Activated T-cell treated with anti-CD3 and anti-CD28 coated beads, Interleukin-2, amount 50 U/mL, for 72 hours (primary cell): ENCODE results near the gene ACD. TPM values are rescaled to one million over a fixed set of nuclear protein-coding genes. Genes with fewer than 3 reads are reported as not detected.
A peak's percentile ranks its signal among the peaks of the same experiment; 100 is the strongest.

Experiments used
- ATAC-seq, 2 donors: fragments of 150-1000 bp; cut with Tn5 transposase; replicated peaks in 1 of 2; 2 replicates each; pipeline ENCODE4 v1.10.0; 2021; ENCODE audit warnings: moderate library complexity in 2 of 2, mild to moderate bottlenecking in 1 of 2
- DNase-seq, 2 donors: peaks; one replicate each; pipeline ENCODE4 v3.0.0; 2021 to 2022; ENCODE audit warnings: mixed read lengths in 1 of 2
- H3K27ac Mint-ChIP-seq: one replicate; pipeline ENCODE4 v1.8.0; 2022; ENCODE audit warnings: mild to moderate bottlenecking, moderate library complexity, mixed read lengths
- H3K27me3 Mint-ChIP-seq: one replicate; pipeline ENCODE4 v1.8.0; 2022; ENCODE audit warnings: low read depth, mixed read lengths
- H3K36me3 Mint-ChIP-seq, 2 donors: one replicate each; pipeline ENCODE4 v1.8.0; 2022; ENCODE audit warnings: mixed read lengths in 2 of 2, mild to moderate bottlenecking in 1 of 2; ENCODE audit not compliant: insufficient read depth in 2 of 2
- H3K4me1 Mint-ChIP-seq: one replicate; pipeline ENCODE4 v1.8.0; 2022; ENCODE audit warnings: low read depth, mixed read lengths
- H3K4me3 Mint-ChIP-seq, 2 donors: one replicate each; pipeline ENCODE4 v1.8.0; 2022; ENCODE audit warnings: mild to moderate bottlenecking in 2 of 2, mixed read lengths in 2 of 2, moderate library complexity in 2 of 2
- H3K9me3 Mint-ChIP-seq, 2 donors: one replicate each; pipeline ENCODE4 v1.8.0; 2022; ENCODE audit warnings: mixed read lengths in 2 of 2
- total RNA-seq, 2 donors: library from RNA; stranded (reverse); gene quantifications; one replicate each; pipeline ENCODE4 v1.2.3, GENCODE V29; 2022

The ACD gene
- total RNA-seq, 2 donors from 2014 or later, result 53.6 to 73.0 TPM

DNA sequence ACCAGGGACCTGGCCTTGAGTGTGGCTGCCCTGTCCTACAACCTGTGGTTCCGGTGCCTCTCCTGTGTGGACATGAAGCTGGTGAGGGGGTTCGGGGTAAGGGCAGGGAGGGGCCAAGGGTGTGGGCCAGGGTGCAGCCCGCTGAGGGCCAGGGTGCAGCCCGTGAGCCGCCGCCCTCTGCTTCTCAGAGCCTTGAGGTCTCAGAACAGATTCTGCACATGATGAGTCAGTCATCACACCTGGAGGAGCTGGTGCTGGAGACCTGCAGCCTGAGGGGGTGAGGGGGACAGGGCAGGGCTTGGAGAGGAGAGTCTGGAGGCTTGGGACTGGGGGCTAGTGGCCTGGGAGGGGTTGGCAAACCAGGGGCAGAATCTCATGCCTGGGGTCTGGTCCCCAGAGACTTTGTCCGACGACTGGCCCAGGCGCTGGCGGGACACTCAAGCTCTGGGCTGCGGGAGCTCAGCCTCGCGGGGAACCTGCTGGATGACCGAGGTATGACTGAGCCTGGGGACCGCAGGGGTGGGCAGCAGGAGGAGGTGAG lies 12.9 kb downstream of the ACD start:
- H3K4me1 Mint-ChIP-seq, result peaks cover 26% of the 10 kb centered on the region
- ATAC-seq (no peak), DNase-seq (no peak)
- no peaks in the 10 kb centered on the region for H3K9me3 Mint-ChIP-seq
- peak overlapping the region in 1 of 2 donors; percentile 71 for H3K4me3 Mint-ChIP-seq
- peaks cover 1 to 12% of the 10 kb centered on the region in 2 donors for H3K36me3 Mint-ChIP-seq
- no peak overlapping the region for H3K27ac Mint-ChIP-seq
- H3K27me3 Mint-ChIP-seq, result no peaks in the 10 kb centered on the region

DNA sequence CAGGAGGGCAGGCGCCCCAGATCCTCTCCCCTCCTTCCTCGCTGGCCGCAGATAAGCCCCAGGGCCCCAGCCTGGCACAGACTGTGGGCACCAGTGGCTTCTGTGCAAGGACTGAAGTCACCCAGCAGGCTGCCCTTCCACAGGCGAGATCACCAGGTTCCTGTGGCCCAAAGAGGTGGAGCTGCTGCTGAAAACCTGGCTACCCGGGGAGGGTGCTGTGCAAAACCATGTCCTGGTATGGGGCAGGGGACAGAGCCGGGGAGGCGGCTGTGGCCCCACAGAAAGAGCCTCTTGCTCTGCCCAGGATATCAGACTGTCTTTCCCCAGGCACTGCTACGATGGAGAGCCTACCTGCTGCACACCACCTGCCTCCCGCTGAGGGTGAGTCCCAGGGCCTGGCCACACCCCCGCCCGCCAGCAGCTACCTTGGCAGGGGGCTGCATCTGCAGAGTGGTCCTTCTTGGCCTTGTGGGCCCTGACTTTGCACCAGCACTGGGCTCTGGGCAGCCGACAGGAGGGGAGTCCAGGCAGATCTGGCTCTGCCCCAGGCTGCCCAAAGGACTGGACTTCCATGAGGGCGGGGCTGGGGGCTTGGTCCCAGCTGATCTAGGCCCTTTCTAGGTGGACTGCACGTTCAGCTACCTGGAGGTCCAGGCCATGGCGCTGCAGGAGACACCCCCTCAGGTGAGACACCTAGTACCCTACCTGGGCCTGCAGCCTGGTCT lies 14.5 kb downstream of the ACD start:
- Mint-ChIP-seq H3K9me3 (no peaks in the 10 kb centered on the region), H3K27ac (peak overlapping the region; percentile 87), H3K27me3 (no peaks in the 10 kb centered on the region), H3K36me3 (peaks cover 0 to 10% of the 10 kb centered on the region in 2 donors), H3K4me1 (peaks cover 26% of the 10 kb centered on the region), H3K4me3 (peak overlapping the region; percentile 89 to 91)
- ATAC-seq (peak in 1 of 2 donors; percentile 1), DNase-seq (peak in 1 of 2 donors; percentile 34)

DNA sequence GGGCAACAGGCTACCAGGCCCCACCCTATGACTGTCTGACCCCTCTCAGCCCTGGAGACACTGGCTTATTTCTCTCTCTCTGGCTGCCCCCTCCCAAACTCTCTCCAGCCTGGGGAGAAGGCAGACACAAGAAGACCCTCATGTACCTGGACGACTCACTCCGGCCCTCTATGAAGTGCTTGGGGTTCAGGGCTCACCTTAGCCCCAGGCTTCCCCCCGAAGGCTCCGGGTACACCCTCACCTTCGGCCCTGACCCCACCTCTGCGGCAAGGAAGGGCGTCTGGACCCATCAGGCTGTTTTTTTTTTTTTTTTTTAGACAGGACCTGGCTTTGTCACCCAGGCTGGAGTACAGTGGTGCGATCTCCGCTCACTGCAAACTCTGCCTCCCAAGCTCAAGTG lies 16.0 kb downstream of the ACD start:
- ATAC-seq, result no peak
- DNase-seq, result no peak
- H3K9me3 Mint-ChIP-seq, result no peaks in the 10 kb centered on the region
- no peaks in the 10 kb centered on the region for H3K27me3 Mint-ChIP-seq
- H3K4me3 Mint-ChIP-seq, result peak overlapping the region; percentile 83 to 86
- H3K27ac Mint-ChIP-seq, result no peak overlapping the region
- peaks cover 20% of the 10 kb centered on the region for H3K4me1 Mint-ChIP-seq
- H3K36me3 Mint-ChIP-seq, result peaks cover 0 to 6% of the 10 kb centered on the region in 2 donors

DNA sequence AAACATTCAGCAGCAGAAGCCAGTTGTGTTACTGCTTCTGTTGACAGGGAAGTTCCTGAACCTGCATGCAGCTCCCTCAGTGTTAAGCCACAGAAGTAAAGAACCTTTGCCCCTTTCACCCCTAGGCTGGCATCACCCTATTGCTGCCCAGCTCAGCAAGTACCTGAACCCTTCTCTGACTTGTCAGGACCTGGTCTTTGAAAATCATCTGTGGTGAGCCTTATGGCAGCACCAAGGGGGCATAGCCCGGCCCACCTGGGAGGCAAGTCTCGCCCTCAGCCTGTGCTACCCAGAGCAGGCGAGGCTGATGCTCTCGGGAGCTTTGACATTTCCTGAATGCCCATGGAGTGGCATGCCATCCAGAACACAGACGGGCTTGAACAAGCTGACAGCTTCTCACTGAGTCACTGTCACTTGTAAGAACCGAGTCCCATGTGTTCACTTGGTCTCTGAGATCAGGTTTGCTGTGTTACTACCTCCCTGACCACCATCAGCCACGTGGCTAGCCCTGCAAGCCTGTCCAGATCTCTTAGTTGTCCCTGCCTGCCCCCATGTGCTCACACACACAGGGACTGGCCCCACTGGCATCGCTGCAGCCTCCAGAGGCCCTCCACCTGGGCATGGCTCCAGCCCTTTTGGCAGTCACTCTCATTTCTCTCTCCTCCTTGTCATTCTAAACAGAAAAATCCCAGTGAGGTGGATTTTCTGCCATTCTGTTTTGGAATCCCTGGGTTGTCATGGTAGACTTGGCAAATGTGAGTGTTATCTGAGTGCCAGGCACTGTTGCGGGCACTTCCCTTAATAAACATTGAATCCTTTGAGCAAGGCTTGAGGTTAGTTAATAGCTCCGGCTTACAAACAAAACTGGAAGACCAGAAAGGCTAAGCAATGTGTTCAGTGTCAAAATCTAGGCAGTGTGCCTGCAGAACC lies 18.0 kb downstream of the ACD start:
- DNase-seq, result no peak
- Mint-ChIP-seq H3K36me3 (peaks cover 1 to 5% of the 10 kb centered on the region in 2 donors), H3K27me3 (no peaks in the 10 kb centered on the region), H3K27ac (no peak overlapping the region), H3K9me3 (no peaks in the 10 kb centered on the region), H3K4me1 (peaks cover 18% of the 10 kb centered on the region), H3K4me3 (no peak overlapping the region)
- ATAC-seq, result no peak

DNA sequence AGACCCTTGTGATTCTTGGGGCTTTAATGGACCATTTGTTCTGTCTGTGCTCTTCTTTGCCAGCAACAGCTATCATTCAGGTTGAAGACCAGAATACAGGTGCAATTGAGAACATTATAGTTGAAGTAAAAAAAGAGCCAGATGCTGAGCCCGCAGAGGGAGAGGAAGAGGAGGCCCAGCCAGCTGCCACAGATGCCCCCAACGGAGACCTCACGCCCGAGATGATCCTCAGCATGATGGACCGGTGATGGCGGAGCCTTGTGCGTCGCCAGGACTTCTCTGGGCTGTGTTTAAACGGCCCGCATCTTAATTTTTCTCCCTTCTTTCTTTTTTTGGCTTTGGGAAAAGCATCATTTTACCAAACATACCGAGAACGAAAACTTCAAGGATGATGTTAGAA lies 22.4 kb downstream of the ACD start:
- no peak for ATAC-seq
- no peaks in the 10 kb centered on the region for H3K27me3 Mint-ChIP-seq
- H3K4me3 Mint-ChIP-seq, result no peak overlapping the region
- no peaks in the 10 kb centered on the region for H3K9me3 Mint-ChIP-seq
- DNase-seq, result no peak
- H3K36me3 Mint-ChIP-seq, result peaks cover 4 to 9% of the 10 kb centered on the region in 2 donors
- H3K4me1 Mint-ChIP-seq, result no peaks in the 10 kb centered on the region
- H3K27ac Mint-ChIP-seq, result no peak overlapping the region

DNA sequence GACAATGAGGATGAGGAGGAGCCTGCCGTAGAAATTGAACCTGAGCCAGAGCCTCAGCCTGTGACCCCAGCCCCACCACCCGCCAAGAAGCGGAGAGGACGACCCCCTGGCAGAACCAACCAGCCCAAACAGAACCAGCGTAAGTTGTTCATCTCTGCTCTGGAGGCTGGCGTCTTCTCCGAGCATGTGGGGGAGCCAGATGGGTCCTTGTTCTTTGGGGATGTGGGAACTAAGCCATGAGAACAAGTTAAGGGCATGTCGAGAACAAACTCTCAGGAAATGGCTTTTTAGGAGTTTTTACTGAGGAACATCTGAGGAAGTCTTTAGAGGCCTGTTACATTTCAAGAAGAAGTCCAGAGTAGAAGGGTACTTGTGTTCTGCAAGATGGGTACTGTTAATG lies 23.3 kb downstream of the ACD start:
- H3K27me3 Mint-ChIP-seq, result no peaks in the 10 kb centered on the region
- DNase-seq, result no peak
- ATAC-seq, result no peak
- no peak overlapping the region for H3K27ac Mint-ChIP-seq
- no peaks in the 10 kb centered on the region for H3K4me1 Mint-ChIP-seq
- no peak overlapping the region for H3K4me3 Mint-ChIP-seq
- peaks cover 4 to 9% of the 10 kb centered on the region in 2 donors for H3K36me3 Mint-ChIP-seq
- no peaks in the 10 kb centered on the region for H3K9me3 Mint-ChIP-seq

DNA sequence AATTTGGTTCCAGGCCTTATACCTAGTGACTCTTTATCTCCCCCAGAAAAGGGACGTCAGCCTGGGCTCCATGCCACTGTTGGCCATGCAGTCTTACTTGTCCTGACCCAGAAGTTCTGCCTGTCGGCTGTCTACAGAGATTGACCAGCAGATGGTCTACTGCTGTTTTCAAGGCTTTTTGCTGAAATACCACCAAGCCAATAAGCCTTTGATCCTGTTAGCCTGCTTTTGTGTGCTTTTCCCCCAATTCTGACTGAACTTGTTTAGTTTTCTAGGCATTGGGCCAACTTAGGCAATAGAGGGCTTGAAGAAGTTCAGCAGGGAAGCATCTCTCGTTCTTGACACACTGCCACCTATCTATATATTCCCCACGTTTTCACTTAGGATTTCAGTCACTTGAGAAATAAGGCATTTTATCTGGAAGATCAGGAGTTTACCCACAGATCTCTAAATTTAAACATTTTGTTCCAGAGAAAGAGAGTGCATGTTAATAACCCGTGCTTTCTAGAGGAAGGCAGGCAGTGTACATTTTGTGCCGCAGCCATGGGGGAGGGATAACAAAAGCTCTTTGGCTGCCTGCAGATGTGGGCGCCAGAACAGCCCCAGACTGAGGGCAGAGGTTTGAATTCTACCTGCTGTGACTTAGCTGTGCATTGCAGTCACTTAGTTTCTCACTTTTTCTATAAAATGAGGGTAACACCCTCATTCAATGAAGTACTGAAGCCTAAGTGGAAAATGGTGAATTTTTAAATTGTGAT lies 27.5 kb downstream of the ACD start:
- Mint-ChIP-seq H3K9me3 (no peaks in the 10 kb centered on the region), H3K27ac (no peak overlapping the region), H3K4me1 (no peaks in the 10 kb centered on the region), H3K27me3 (no peaks in the 10 kb centered on the region), H3K4me3 (no peak overlapping the region), H3K36me3 (peaks cover 8 to 12% of the 10 kb centered on the region in 2 donors)
- no peak for DNase-seq
- no peak for ATAC-seq

DNA sequence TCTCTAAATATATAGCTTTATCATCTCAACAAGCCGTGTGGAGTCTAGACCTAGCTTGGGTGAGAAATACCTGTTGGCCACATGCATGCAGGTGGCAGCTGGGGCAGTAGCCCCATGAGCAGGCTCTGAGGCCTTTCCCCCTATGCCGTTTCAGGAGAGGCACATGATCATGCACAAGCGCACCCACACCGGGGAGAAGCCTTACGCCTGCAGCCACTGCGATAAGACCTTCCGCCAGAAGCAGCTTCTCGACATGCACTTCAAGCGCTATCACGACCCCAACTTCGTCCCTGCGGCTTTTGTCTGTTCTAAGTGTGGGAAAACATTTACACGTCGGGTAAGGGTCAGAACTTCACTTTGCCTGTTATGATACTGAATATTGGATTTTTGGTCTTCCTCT lies 31.8 kb downstream of the ACD start:
- H3K4me3 Mint-ChIP-seq, result no peak overlapping the region

DNA sequence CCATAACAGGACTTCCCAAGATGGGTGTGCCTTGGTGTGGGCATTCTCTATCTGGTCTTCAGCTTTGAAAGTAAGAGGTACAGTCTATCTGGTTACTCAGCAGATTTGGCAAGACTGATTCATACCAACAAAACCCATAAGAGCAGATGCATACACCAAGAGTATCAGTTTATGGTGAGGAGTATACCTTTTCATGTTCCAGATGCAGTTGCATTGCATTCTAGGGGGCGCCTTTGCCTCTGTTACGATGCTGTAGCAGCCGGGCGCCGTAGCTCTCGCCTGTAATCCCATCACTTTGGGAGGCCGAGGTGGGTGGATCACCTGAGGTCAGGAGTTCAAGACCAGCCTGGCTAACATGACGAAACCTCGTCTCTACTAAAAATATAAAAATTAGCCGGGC lies 46.3 kb downstream of the ACD start:
- no peak overlapping the region for H3K4me3 Mint-ChIP-seq
- ATAC-seq, result peak in 1 of 2 donors; percentile 42

More for the DNA sequence above, 31.8 kb downstream of the ACD start:
- Mint-ChIP-seq H3K27me3 (no peaks in the 10 kb centered on the region), H3K36me3 (peaks cover 6 to 21% of the 10 kb centered on the region in 2 donors), H3K9me3 (no peaks in the 10 kb centered on the region), H3K4me1 (no peaks in the 10 kb centered on the region), H3K27ac (no peak overlapping the region)
- DNase-seq, result no peak
- no peak for ATAC-seq

DNA sequence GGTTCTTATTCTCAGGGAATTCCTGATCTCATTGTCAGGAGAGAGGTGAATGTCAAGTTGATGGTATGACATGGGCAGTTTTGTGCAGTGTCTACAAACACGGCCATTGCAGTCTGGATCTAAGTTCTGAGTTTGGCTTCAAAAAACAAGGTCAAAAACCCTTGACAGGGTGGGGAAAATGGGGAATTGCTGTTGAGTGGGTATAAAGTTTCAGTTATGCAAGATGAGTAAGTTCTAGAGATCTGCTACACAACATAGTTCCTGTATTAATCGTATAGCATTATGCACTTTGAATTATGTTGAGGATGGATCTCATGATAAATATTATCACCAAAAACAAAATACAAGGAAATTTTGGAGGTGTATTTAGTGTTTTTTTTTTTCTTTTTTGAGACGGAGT lies 51.7 kb downstream of the ACD start:
- Mint-ChIP-seq H3K9me3 (no peaks in the 10 kb centered on the region), H3K27ac (no peak overlapping the region)
- peak in 1 of 2 donors; percentile 30 for ATAC-seq

More for the DNA sequence above, 46.3 kb downstream of the ACD start:
- H3K27me3 Mint-ChIP-seq, result no peaks in the 10 kb centered on the region
- DNase-seq, result peak in 1 of 2 donors; percentile 9
- peaks cover 6% of the 10 kb centered on the region for H3K4me1 Mint-ChIP-seq
- H3K36me3 Mint-ChIP-seq, result peaks cover 2 to 22% of the 10 kb centered on the region in 2 donors
- no peak overlapping the region for H3K27ac Mint-ChIP-seq
- no peaks in the 10 kb centered on the region for H3K9me3 Mint-ChIP-seq

More for the DNA sequence above, 51.7 kb downstream of the ACD start:
- DNase-seq, result no peak
- no peaks in the 10 kb centered on the region for H3K27me3 Mint-ChIP-seq
- H3K4me1 Mint-ChIP-seq, result peaks cover 15% of the 10 kb centered on the region
- peak overlapping the region; percentile 28 to 34 for H3K4me3 Mint-ChIP-seq
- peaks cover 0 to 10% of the 10 kb centered on the region in 2 donors for H3K36me3 Mint-ChIP-seq
